ENCODE data around the gene LMAN1.

The LMAN1 gene

GRCh38 chr18:59286341-59286740 is 72.7 kb downstream of the LMAN1 start:
- ATAC-seq (ENCODE audit: low read depth) = no peak
- Histone ChIP-seq H3K36me3 (ENCODE audit: low read depth) (no peaks in the 10 kb centered on the region), H3K4me3 (ENCODE audit: severe bottlenecking) (no peak overlapping the region), H3K27ac (ENCODE audit: poor library complexity, severe bottlenecking) (no peak overlapping the region), H3K4me1 (ENCODE audit: insufficient read depth, poor library complexity, severe bottlenecking) (no peaks in the 10 kb centered on the region), H3K9me3 (ENCODE audit: severe bottlenecking) (no peaks in the 10 kb centered on the region), H3K27me3 (ENCODE audit: insufficient read depth, poor library complexity, severe bottlenecking) (peaks cover 14% of the 10 kb centered on the region)
- no peak for DNase-seq (ENCODE audit: low spot score)
- no peak for TF ChIP-seq CTCF (IDR thresholded peaks at IDR 0.05; ENCODE audit: poor library complexity, severe bottlenecking)

DNA sequence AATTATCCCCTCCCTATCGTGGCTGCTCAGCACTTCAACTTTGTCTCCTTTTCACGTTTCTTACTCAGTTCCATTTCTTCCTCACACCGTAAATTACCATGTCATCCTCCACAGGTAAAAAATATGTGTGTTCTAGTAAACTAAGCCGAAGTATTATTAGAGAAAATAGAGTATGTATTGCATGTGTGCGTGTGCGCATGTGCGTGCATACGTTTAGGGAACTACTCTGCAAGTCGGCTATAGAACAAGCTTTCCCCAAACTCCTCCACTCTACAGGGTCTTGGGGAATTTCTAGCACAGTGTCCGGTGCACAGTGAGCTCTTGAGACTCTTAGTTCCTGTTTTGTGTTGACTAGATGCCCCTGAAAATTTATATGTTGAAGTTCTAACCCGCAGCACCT is 76.7 kb downstream of the LMAN1 start:
- ATAC-seq (ENCODE audit: low read depth) = no peak
- DNase-seq (ENCODE audit: low spot score) = no peak
- Histone ChIP-seq H3K9me3 (ENCODE audit: severe bottlenecking) (no peaks in the 10 kb centered on the region), H3K27ac (ENCODE audit: poor library complexity, severe bottlenecking) (no peak overlapping the region), H3K4me1 (ENCODE audit: insufficient read depth, poor library complexity, severe bottlenecking) (no peaks in the 10 kb centered on the region), H3K27me3 (ENCODE audit: insufficient read depth, poor library complexity, severe bottlenecking) (peaks cover 40% of the 10 kb centered on the region), H3K4me3 (ENCODE audit: severe bottlenecking) (no peak overlapping the region), H3K36me3 (ENCODE audit: low read depth) (no peaks in the 10 kb centered on the region)
- TF ChIP-seq CTCF (IDR thresholded peaks at IDR 0.05; ENCODE audit: poor library complexity, severe bottlenecking) = no peak

DNA sequence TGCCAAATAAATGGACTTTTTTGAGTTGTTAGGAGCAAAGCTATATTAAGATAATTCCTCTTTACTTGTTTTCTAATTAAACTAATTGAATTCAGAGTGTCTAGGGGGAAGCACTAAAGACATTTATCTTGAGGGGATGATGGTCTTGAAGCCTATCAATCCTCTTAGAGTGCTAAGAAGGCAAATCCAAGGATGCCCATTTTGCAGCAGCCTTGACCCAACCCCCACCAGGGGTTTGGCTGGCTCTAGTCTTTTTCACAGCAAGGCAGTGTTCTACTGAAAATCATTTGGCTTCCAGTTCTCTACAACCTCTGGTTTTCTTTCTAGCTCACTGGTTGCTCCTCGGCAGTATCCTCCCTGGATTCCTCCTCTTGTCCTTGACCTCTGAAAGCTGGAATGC is 79.3 kb downstream of the LMAN1 start:
- H3K4me1 ChIP-seq (ENCODE audit: insufficient read depth, poor library complexity, severe bottlenecking) = no peaks in the 10 kb centered on the region
- no peaks in the 10 kb centered on the region for H3K9me3 ChIP-seq (ENCODE audit: severe bottlenecking)
- no peak for ATAC-seq (ENCODE audit: low read depth)
- no peak overlapping the region for H3K4me3 ChIP-seq (ENCODE audit: severe bottlenecking)
- peaks cover 66% of the 10 kb centered on the region for H3K27me3 ChIP-seq (ENCODE audit: insufficient read depth, poor library complexity, severe bottlenecking)
- no peak for TF ChIP-seq CTCF (IDR thresholded peaks at IDR 0.05; ENCODE audit: poor library complexity, severe bottlenecking)
- H3K36me3 ChIP-seq (ENCODE audit: low read depth) = no peaks in the 10 kb centered on the region
- no peak for DNase-seq (ENCODE audit: low spot score)
- H3K27ac ChIP-seq (ENCODE audit: poor library complexity, severe bottlenecking) = no peak overlapping the region

- Histone ChIP-seq H3K4me3 (ENCODE audit: severe bottlenecking) (no peak overlapping the region), H3K27me3 (ENCODE audit: insufficient read depth, poor library complexity, severe bottlenecking) (peaks cover 71% of the 10 kb centered on the region), H3K4me1 (ENCODE audit: insufficient read depth, poor library complexity, severe bottlenecking) (no peaks in the 10 kb centered on the region), H3K9me3 (ENCODE audit: severe bottlenecking) (no peaks in the 10 kb centered on the region), H3K27ac (ENCODE audit: poor library complexity, severe bottlenecking) (no peak overlapping the region), H3K36me3 (ENCODE audit: low read depth) (no peaks in the 10 kb centered on the region)
- DNase-seq (ENCODE audit: low spot score) = no peak
- no peak for ATAC-seq (ENCODE audit: low read depth)
- TF ChIP-seq CTCF (IDR thresholded peaks at IDR 0.05; ENCODE audit: poor library complexity, severe bottlenecking) = no peak
These were observed 79.9 kb downstream of the LMAN1 start for GRCh38 chr18:59279193-59279592.

GRCh38 chr18:59278793-59279192 is 80.3 kb downstream of the LMAN1 start:
- no peak for DNase-seq (ENCODE audit: low spot score)
- H3K27me3 ChIP-seq (ENCODE audit: insufficient read depth, poor library complexity, severe bottlenecking) = peaks cover 75% of the 10 kb centered on the region

More at GRCh38 chr18:59278793-59279192, 80.3 kb downstream of the LMAN1 start:
- no peak overlapping the region for H3K27ac ChIP-seq (ENCODE audit: poor library complexity, severe bottlenecking)
- no peak overlapping the region for H3K4me3 ChIP-seq (ENCODE audit: severe bottlenecking)
- TF ChIP-seq CTCF (IDR thresholded peaks at IDR 0.05; ENCODE audit: poor library complexity, severe bottlenecking) = no peak
- no peaks in the 10 kb centered on the region for H3K4me1 ChIP-seq (ENCODE audit: insufficient read depth, poor library complexity, severe bottlenecking)
- no peak for ATAC-seq (ENCODE audit: low read depth)
- H3K9me3 ChIP-seq (ENCODE audit: severe bottlenecking) = no peaks in the 10 kb centered on the region
- H3K36me3 ChIP-seq (ENCODE audit: low read depth) = no peaks in the 10 kb centered on the region

Data from RWPE2 (cell line).